GM23248 (cell line): Measurements from ENCODE around the gene ELOVL7. TPM values are rescaled to one million over a fixed set of nuclear protein-coding genes. Genes with fewer than 3 reads are reported as not detected.

Source experiments
- DNase-seq: peaks from one replicate; pipeline ENCODE4 v3.0.0-alpha.2; 2015
- H2AFZ ChIP-seq: fragments of 200-600 bp; sonication (generic); 2 replicates; pipeline ENCODE4 v1.6.1; 2016; ENCODE audit warnings: antibody characterized with exemption
- H3F3A ChIP-seq: fragments of 200-600 bp; sonication (generic); 2 replicates; pipeline ENCODE4 v1.6.1; 2016; ENCODE audit warnings: mild to moderate bottlenecking, antibody characterized with exemption, mixed run types; ENCODE audit not compliant: insufficient read depth
- H3K27ac ChIP-seq: fragments of 200-600 bp; sonication (generic); 2 replicates; pipeline ENCODE4 v1.5.1; 2016; ENCODE audit warnings: mild to moderate bottlenecking
- H3K27me3 ChIP-seq: fragments of 200-600 bp; sonication (generic); replicated peaks from 2 replicates; pipeline ENCODE4 v1.6.1; 2016; ENCODE audit warnings: mild to moderate bottlenecking; ENCODE audit not compliant: insufficient read depth
- H3K36me3 ChIP-seq: fragments of 200-600 bp; sonication (generic); 2 replicates; pipeline ENCODE4 v1.6.1; 2016; ENCODE audit warnings: low read depth, mild to moderate bottlenecking
- H3K4me1 ChIP-seq: fragments of 200-600 bp; sonication (generic); 2 replicates; pipeline ENCODE4 v1.6.1; 2016; ENCODE audit warnings: mild to moderate bottlenecking; ENCODE audit not compliant: insufficient read depth
- H3K4me2 ChIP-seq: fragments of 200-600 bp; sonication (generic); one replicate; pipeline ENCODE4 v1.6.1; 2016; ENCODE audit warnings: mild to moderate bottlenecking; ENCODE audit not compliant: unreplicated experiment
- H3K4me3 ChIP-seq: fragments of 200-600 bp; sonication (generic); 2 replicates; pipeline ENCODE4 v1.5.1; 2016; ENCODE audit warnings: mild to moderate bottlenecking
- H3K79me2 ChIP-seq: fragments of 200-600 bp; sonication (generic); 2 replicates; pipeline ENCODE4 v1.6.1; 2016; ENCODE audit warnings: mild to moderate bottlenecking; ENCODE audit not compliant: insufficient read depth
- H3K9ac ChIP-seq: fragments of 200-600 bp; sonication (generic); 2 replicates; pipeline ENCODE4 v1.6.1; 2016; ENCODE audit warnings: mild to moderate bottlenecking
- H3K9me2 ChIP-seq: fragments of 200-600 bp; sonication (generic); 2 replicates; pipeline ENCODE4 v1.6.1; 2016; ENCODE audit warnings: mixed run types, mild to moderate bottlenecking, moderate library complexity; ENCODE audit not compliant: insufficient read depth
- H3K9me3 ChIP-seq: fragments of 200-600 bp; sonication (generic); one replicate; pipeline ENCODE4 v1.6.1; 2017; ENCODE audit warnings: low read depth
- H4K20me1 ChIP-seq: fragments of 200-600 bp; sonication (generic); 2 replicates; pipeline ENCODE4 v1.6.0; 2016; ENCODE audit not compliant: insufficient read depth
- EZH2 ChIP-seq: fragments of 200-600 bp; sonication (generic); IDR thresholded peaks from 2 replicates; pipeline ENCODE4 v1.6.1; 2018; ENCODE audit warnings: antibody characterized with exemption, mild to moderate bottlenecking; ENCODE audit not compliant: insufficient read depth, poor library complexity, severe bottlenecking
- EZH2phosphoT487 ChIP-seq: fragments of 200-600 bp; sonication (generic); IDR thresholded peaks from 2 replicates; pipeline ENCODE4 v1.6.1; 2018; ENCODE audit warnings: antibody characterized with exemption, moderate library complexity, mild to moderate bottlenecking, low read depth; ENCODE audit not compliant: insufficient read depth
- WGBS, 2 experiments: methylation state at CpG; one replicate each; pipeline ENCODE4 v1.1.6; 2015 to 2017; ENCODE audit warnings: low lambda C conversion rate in 2 of 2, low coverage in 1 of 2; ENCODE audit errors: missing lambda C conversion rate in 2 of 2; 5-methylcytosine and 5-hydroxymethylcytosine counted together
- in situ Hi-C: fragments of 300-500 bp; cut with MboI; formaldehyde crosslinking; loops from 2 replicates; pipeline ENCODE4 v1.15.0; 2020
- polyA plus RNA-seq: library from polyadenylated mRNA; unstranded; fragments of >200 nt; fragmentation: Nextera tagmentation; extraction: Ambion mirVana; gene quantifications from 2 replicates; pipeline ENCODE4 v1.2.1, GENCODE V29; 2016
- total RNA-seq: library from RNA; depleted of rRNA; stranded (reverse); fragments of >200 nt; shearing (Covaris generic); gene quantifications from 2 replicates; pipeline ENCODE4 v1.2.3, GENCODE V29; 2014

ELOVL7 gene
- total and polyA plus RNA-seq, 2 experiments from 2014 or later = not detected

DNA sequence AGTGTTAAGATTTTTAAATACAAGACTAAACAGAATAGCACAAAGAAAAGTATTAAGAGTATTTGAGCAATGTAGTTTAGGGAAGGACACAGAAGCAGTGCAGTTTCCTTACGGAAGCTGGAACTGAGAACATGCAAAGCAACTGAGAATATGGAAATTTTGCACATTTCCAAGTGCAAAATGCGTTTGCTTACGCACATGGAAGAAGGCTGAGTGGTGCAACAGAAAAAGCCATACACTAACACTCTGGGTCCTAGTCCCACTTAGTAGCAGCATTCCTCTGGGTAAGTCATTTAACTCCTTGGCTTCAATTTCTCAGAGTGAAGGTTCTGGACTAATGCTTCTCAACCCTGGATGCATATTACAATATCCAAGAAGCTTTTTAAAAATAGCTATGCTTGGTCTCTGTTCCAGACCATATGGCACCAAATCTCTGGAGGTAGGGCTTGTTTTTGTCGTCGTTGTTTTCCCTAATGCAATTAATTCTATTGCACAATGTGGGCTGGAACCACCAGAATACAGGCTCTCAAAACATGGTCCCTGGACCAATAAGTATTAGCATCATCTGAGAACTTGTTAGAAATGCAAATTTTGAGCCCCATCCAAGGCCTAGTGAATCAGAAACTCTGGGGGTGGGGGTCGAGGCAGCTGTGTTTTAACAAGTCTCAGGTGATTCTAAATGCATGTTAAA is 78.9 kb downstream of the ELOVL7 start:
- 4 to 18% methylated on average over 6 of the region's 6 CpGs for WGBS, 2 experiments
- Histone ChIP-seq H3F3A (no peaks in the 10 kb centered on the region), H3K9me3 (no peaks in the 10 kb centered on the region), H3K9ac (no peak overlapping the region), H3K4me1 (no peaks in the 10 kb centered on the region), H3K27ac (no peak overlapping the region), H3K79me2 (no peaks in the 10 kb centered on the region), H3K4me3 (no peak overlapping the region), H4K20me1 (no peaks in the 10 kb centered on the region), H3K4me2 (no peak overlapping the region), H3K9me2 (no peaks in the 10 kb centered on the region), H3K36me3 (no peaks in the 10 kb centered on the region), H3K27me3 (peaks cover 5% of the 10 kb centered on the region), H2AFZ (no peak overlapping the region)
- TF ChIP-seq EZH2 (no peak), EZH2phosphoT487 (no peak)
- no peak for DNase-seq
- in situ Hi-C loops = no loop called here

DNA sequence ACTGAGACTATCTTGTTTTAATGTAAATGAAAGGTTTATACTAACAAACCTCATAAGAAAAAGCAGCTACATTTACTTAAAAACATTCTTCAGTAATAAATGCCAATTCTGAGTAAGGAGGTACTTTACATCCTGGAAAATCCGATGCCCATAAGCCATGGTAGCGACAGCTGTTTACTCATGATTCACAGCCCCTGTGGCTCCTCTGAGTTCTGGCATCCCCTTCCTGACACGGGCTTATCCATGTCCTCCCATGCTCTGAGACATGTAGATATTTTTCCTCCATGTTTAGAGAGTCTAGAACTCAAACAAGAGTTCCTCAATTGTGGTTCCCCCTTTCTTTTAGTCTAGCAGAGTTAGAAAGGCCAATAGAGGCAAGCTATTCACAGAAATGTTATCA is 81.0 kb downstream of the ELOVL7 start:
- Histone ChIP-seq H3K9me2 (no peaks in the 10 kb centered on the region), H3K4me2 (no peak overlapping the region), H3F3A (no peaks in the 10 kb centered on the region), H3K36me3 (no peaks in the 10 kb centered on the region), H3K27ac (no peak overlapping the region), H3K79me2 (no peaks in the 10 kb centered on the region), H3K4me3 (no peak overlapping the region), H3K4me1 (no peaks in the 10 kb centered on the region), H3K9me3 (no peaks in the 10 kb centered on the region), H3K9ac (no peak overlapping the region), H4K20me1 (no peaks in the 10 kb centered on the region), H3K27me3 (peaks cover 6% of the 10 kb centered on the region), H2AFZ (no peak overlapping the region)
- 34 to 36% methylated on average over 3 of the region's 3 CpGs for WGBS, 2 experiments
- TF ChIP-seq EZH2 (no peak), EZH2phosphoT487 (no peak)
- in situ Hi-C loops = no loop called here
- no peak for DNase-seq

DNA sequence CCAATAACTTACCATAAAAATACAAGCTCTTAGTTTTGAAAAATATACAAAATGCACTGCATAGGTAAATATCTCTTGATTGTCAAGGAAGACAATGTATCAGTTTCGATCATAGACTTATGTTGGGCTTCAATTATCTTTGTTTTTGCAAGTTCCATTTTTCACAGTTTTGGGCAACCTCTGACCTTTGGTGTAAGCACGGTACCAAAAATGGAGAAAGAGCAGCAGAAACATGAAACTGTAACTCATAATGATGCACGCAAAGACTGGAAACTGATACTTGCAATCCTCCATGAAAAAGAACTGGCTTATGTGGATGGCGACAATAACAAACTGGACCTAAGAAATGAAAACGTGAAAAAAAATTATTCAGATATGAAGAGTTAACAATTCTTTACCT is 89.6 kb downstream of the ELOVL7 start:
- in situ Hi-C loops = no loop called here
- Histone ChIP-seq H4K20me1 (no peaks in the 10 kb centered on the region), H3K27ac (no peak overlapping the region), H3K4me2 (no peak overlapping the region), H3F3A (no peaks in the 10 kb centered on the region), H3K4me1 (no peaks in the 10 kb centered on the region), H3K4me3 (no peak overlapping the region), H3K79me2 (no peaks in the 10 kb centered on the region), H2AFZ (no peak overlapping the region), H3K9me3 (no peaks in the 10 kb centered on the region), H3K27me3 (peaks cover 2% of the 10 kb centered on the region; the same call in 1 of the 2 replicates), H3K9me2 (no peaks in the 10 kb centered on the region), H3K36me3 (no peaks in the 10 kb centered on the region), H3K9ac (no peak overlapping the region)
- no peak for DNase-seq
- WGBS, 2 experiments = 39 to 44% methylated on average over 5 of the region's 5 CpGs
- TF ChIP-seq EZH2phosphoT487 (no peak), EZH2 (no peak)

DNA sequence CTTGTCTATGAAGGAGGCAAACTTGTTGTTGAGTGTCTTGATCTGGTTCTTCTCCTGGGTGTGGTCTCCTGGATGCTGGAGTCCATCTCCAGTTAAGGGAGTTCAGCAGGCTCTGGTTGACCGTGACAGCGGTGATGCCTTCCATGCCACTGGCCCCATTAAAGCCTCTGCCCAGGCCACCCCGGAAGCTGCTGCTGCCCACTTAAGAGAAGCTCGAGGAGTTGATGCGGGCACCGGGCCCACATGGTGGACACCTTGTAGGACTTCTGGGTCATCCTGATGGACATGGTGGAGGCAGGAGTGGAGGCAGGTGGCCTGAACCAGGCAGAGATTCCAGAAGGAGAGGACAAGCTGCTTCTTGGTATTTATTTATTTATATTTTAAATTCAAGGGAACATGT is 99.4 kb downstream of the ELOVL7 start:
- Histone ChIP-seq H3K27ac (no peak overlapping the region), H2AFZ (no peak overlapping the region), H3K36me3 (no peaks in the 10 kb centered on the region), H3K4me2 (no peak overlapping the region), H3K4me3 (no peak overlapping the region), H4K20me1 (no peaks in the 10 kb centered on the region), H3K4me1 (no peaks in the 10 kb centered on the region), H3K79me2 (no peaks in the 10 kb centered on the region), H3K27me3 (no peaks in the 10 kb centered on the region; the same call in 1 of the 2 replicates), H3F3A (no peaks in the 10 kb centered on the region), H3K9me3 (no peaks in the 10 kb centered on the region), H3K9me2 (no peaks in the 10 kb centered on the region), H3K9ac (no peak overlapping the region)
- no peak for TF ChIP-seq EZH2
- no peak for TF ChIP-seq EZH2phosphoT487
- no peak for DNase-seq
- WGBS, 2 experiments = 55 to 62% methylated on average over 6 of the region's 6 CpGs
- in situ Hi-C loops = no loop called here
